ENCODE results near the gene GPRIN1.

DNA sequence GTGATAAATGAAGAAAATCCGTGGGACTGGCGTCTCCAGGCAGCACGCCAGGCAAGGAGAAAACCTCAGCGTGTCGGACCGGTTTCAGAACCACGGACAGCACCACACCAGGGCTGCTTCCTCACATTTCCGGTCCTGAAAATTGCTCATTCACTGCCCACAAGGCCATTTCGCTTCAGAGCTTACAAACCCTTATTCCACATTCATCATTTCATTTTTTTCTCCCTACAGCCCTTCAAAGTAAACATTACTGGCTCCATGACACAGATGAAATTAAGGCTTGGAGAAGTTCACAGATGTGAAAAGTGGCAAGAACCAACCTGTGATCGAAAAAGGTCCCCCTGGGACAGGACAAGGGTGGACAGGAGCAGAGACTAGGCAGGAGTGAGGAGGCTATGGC is 1.5 kb upstream of the GPRIN1 start:
- TF ChIP-seq POLR2A (IDR thresholded peaks at IDR 0.05) (no peak), CTCF (IDR thresholded peaks at IDR 0.05) (no peak), POLR2AphosphoS5 (IDR thresholded peaks at IDR 0.05) (no peak)

Data from breast epithelium (tissue), 3 donors.